GM23338 (cell line): ENCODE data around the gene TRAM2. TPM values are rescaled to one million over a fixed set of nuclear protein-coding genes. Genes with fewer than 3 reads are reported as not detected.

Experiments
- ATAC-seq: fragments of 200-7000 bp; cut with Tn5 transposase; 3 replicates; pipeline ENCODE4 v1.9.1; 2020
- DNase-seq: peaks from one replicate; pipeline ENCODE4 v3.0.0-alpha.2; 2015; ENCODE audit warnings: low spot score
- H2AFZ ChIP-seq: fragments of 200-600 bp; sonication (generic); 2 replicates; pipeline ENCODE4 v1.8.0; 2016; ENCODE audit warnings: antibody characterized with exemption, mild to moderate bottlenecking, moderate library complexity
- H3F3A ChIP-seq: fragments of 200-600 bp; sonication (generic); replicated peaks from 2 replicates; pipeline ENCODE4 v1.8.0; 2017; ENCODE audit warnings: antibody characterized with exemption, mixed run types, low read depth
- H3K27ac ChIP-seq: fragments of 200-600 bp; sonication (generic); 2 replicates; pipeline ENCODE4 v1.6.1; 2016; ENCODE audit warnings: low read depth
- H3K27me3 ChIP-seq: fragments of 200-600 bp; sonication (generic); 2 replicates; pipeline ENCODE4 v1.8.0; 2016; ENCODE audit warnings: mild to moderate bottlenecking, mixed run types, moderate library complexity; ENCODE audit not compliant: insufficient read depth
- H3K36me3 ChIP-seq: fragments of 200-600 bp; sonication (generic); 2 replicates; pipeline ENCODE4 v1.8.0; 2016; ENCODE audit warnings: mild to moderate bottlenecking; ENCODE audit not compliant: insufficient read depth
- H3K4me1 ChIP-seq: fragments of 200-600 bp; sonication (generic); 2 replicates; pipeline ENCODE4 v1.8.0; 2016; ENCODE audit warnings: mild to moderate bottlenecking, moderate library complexity; ENCODE audit not compliant: insufficient read depth
- H3K4me2 ChIP-seq: fragments of 200-600 bp; sonication (generic); 2 replicates; pipeline ENCODE4 v1.7.1; 2017; ENCODE audit warnings: mixed run types
- H3K4me3 ChIP-seq: fragments of 200-600 bp; sonication (generic); 2 replicates; pipeline ENCODE4 v1.6.1; 2016; ENCODE audit warnings: mixed run types
- H3K79me2 ChIP-seq: fragments of 200-600 bp; sonication (generic); replicated peaks from 2 replicates; pipeline ENCODE4 v1.8.0; 2017; ENCODE audit warnings: mild to moderate bottlenecking; ENCODE audit not compliant: insufficient read depth
- H3K9me2 ChIP-seq: fragments of 200-600 bp; sonication (generic); 2 replicates; pipeline ENCODE4 v1.8.0; 2017; ENCODE audit not compliant: insufficient read depth
- H4K20me1 ChIP-seq: fragments of 200-600 bp; sonication (generic); replicated peaks from 2 replicates; pipeline ENCODE4 v1.8.0; 2017; ENCODE audit warnings: mild to moderate bottlenecking; ENCODE audit not compliant: insufficient read depth
- H3K27ac Mint-ChIP-seq: 2 replicates; pipeline ENCODE4 v1.8.0; 2020; ENCODE audit warnings: inconsistent platforms, mild to moderate bottlenecking, moderate library complexity, mixed read lengths
- H3K27me3 Mint-ChIP-seq: 3 replicates; pipeline ENCODE4 v1.8.0; 2022; ENCODE audit warnings: low read depth, mild to moderate bottlenecking, moderate library complexity, mixed read lengths, inconsistent platforms; ENCODE audit not compliant: insufficient read depth, poor library complexity
- H3K36me3 Mint-ChIP-seq: 3 replicates; pipeline ENCODE4 v1.8.0; 2021; ENCODE audit warnings: low read depth, mild to moderate bottlenecking, inconsistent platforms, moderate library complexity, mixed read lengths
- H3K4me1 Mint-ChIP-seq: 3 replicates; pipeline ENCODE4 v1.8.0; 2020; ENCODE audit warnings: mild to moderate bottlenecking, inconsistent platforms, mixed read lengths
- H3K4me3 Mint-ChIP-seq: 3 replicates; pipeline ENCODE4 v1.8.0; 2021; ENCODE audit warnings: moderate library complexity, mild to moderate bottlenecking, inconsistent platforms, mixed read lengths
- H3K9me3 Mint-ChIP-seq: 3 replicates; pipeline ENCODE4 v1.8.0; 2020; ENCODE audit warnings: moderate library complexity, mild to moderate bottlenecking, inconsistent platforms, mixed read lengths
- CREB1 ChIP-seq: fragments of 250-450 bp; sonication (Bioruptor Pico); IDR thresholded peaks from 2 replicates; pipeline ENCODE4 v1.5.0; 2020; ENCODE audit warnings: low read depth, mild to moderate bottlenecking, moderate library complexity
- CTCF ChIP-seq, 2 experiments: fragments of 200-600 bp in 1 of 2; sonication (generic) in 1 of 2; conservative IDR thresholded peaks; 2 replicates each; pipeline versions ENCODE4 v1.5.1 to v1.6.1; 2016 to 2017; ENCODE audit warnings: antibody characterized with exemption in 2 of 2, low read depth in 2 of 2, mild to moderate bottlenecking in 2 of 2, moderate library complexity in 1 of 2
- ETS1 ChIP-seq: IDR thresholded peaks from 2 replicates; pipeline ENCODE4 v1.6.1; 2016; ENCODE audit warnings: antibody characterized with exemption
- EZH2 ChIP-seq: fragments of 200-600 bp; sonication (generic); IDR thresholded peaks from one replicate; pipeline ENCODE4 v1.8.0; 2017; ENCODE audit warnings: antibody characterized with exemption, mild to moderate bottlenecking, low read depth; ENCODE audit not compliant: unreplicated experiment
- EZH2phosphoT487 ChIP-seq: fragments of 200-600 bp; sonication (generic); IDR thresholded peaks from one replicate; pipeline ENCODE4 v1.8.1; 2018; ENCODE audit warnings: antibody characterized with exemption; ENCODE audit not compliant: unreplicated experiment
- JUNB ChIP-seq: IDR thresholded peaks from one replicate; pipeline ENCODE4 v1.6.1; 2016; ENCODE audit warnings: antibody characterized with exemption; ENCODE audit not compliant: unreplicated experiment
- NANOG ChIP-seq: IDR thresholded peaks from 2 replicates; pipeline ENCODE4 v1.6.1; 2016; ENCODE audit warnings: antibody characterized with exemption, borderline replicate concordance
- POLR2AphosphoS5 ChIP-seq: IDR thresholded peaks from 2 replicates; pipeline ENCODE4 v1.6.1; 2016; ENCODE audit warnings: antibody characterized with exemption, low read depth
- REST ChIP-seq: IDR thresholded peaks from one replicate; pipeline ENCODE4 v1.6.1; 2018; ENCODE audit warnings: antibody characterized with exemption; ENCODE audit not compliant: unreplicated experiment
- STAT1 ChIP-seq: IDR thresholded peaks from one replicate; pipeline ENCODE4 v1.6.1; 2016; ENCODE audit warnings: antibody characterized with exemption; ENCODE audit not compliant: unreplicated experiment
- ZNF114 ChIP-seq: fragments of 250-450 bp; sonication (Bioruptor Pico); IDR thresholded peaks from 2 replicates; pipeline ENCODE4 v1.5.0; 2020; ENCODE audit warnings: mild to moderate bottlenecking, moderate library complexity
- ZNF331 ChIP-seq: fragments of 250-450 bp; sonication (Bioruptor Pico); IDR thresholded peaks from 2 replicates; pipeline ENCODE4 v1.5.0; 2020; ENCODE audit warnings: low read depth, mild to moderate bottlenecking, moderate library complexity
- ZNF462 ChIP-seq: fragments of 250-450 bp; sonication (Bioruptor Pico); IDR thresholded peaks from 2 replicates; pipeline ENCODE4 v1.5.0; 2020; ENCODE audit warnings: mild to moderate bottlenecking, moderate library complexity
- polyA plus RNA-seq: library from polyadenylated mRNA; unstranded; fragments of >200 nt; fragmentation: Nextera tagmentation; extraction: Ambion mirVana; gene quantifications from 2 replicates; pipeline ENCODE4 v1.2.1, GENCODE V29; 2016
- total RNA-seq: library from RNA; depleted of rRNA; stranded (reverse); fragments of >200 nt; shearing (Covaris generic); gene quantifications from 2 replicates; pipeline ENCODE4 v1.2.3, GENCODE V29; 2014

Gene TRAM2
- total and polyA plus RNA-seq, 2 experiments from 2014 or later = 4.0 to 14.0 TPM

GRCh38 chr6:52553719-52554118 is 23.1 kb downstream of the TRAM2 start:
- Mint-ChIP-seq H3K27ac (peak overlapping the region; percentile 32; the same call in 1 of the 2 replicates), H3K4me3 (no peak overlapping the region), H3K9me3 (no peaks in the 10 kb centered on the region), H3K4me1 (peaks cover 51% of the 10 kb centered on the region), H3K27me3 (no peaks in the 10 kb centered on the region), H3K36me3 (no peaks in the 10 kb centered on the region)
- Histone ChIP-seq H3K4me3 (no peak overlapping the region), H3K27me3 (no peaks in the 10 kb centered on the region), H3K27ac (no peak overlapping the region), H3F3A (0 out of 2 replicates have a peak, but pooled peaks cover 11% of the 10 kb centered on the region), H3K9me2 (no peaks in the 10 kb centered on the region), H3K79me2 (peaks cover 70% of the 10 kb centered on the region), H4K20me1 (peaks cover 3% of the 10 kb centered on the region), H3K36me3 (no peaks in the 10 kb centered on the region), H3K4me2 (no peak overlapping the region), H3K4me1 (peaks cover 35% of the 10 kb centered on the region), H2AFZ (no peak overlapping the region)
- DNase-seq (no peak), ATAC-seq (no peak)
- TF ChIP-seq NANOG (no peak), ZNF462 (CRISPR knock-in tag) (no peak), ETS1 (no peak), ZNF331 (CRISPR knock-in tag) (no peak), EZH2phosphoT487 (no peak), CREB1 (CRISPR knock-in tag) (no peak), EZH2 (no peak), CTCF (conservative IDR thresholded peaks at IDR 0.05; ENCODE audit: low read depth in 2 of 2) (no peak), REST (no peak), JUNB (no peak), POLR2AphosphoS5 (no peak), STAT1 (no peak), ZNF114 (CRISPR knock-in tag) (no peak)
